DMS 273 (cell line): ENCODE data around the gene LRRC75A.
"Not testable (repeated sequence)": the region's sequence is repeated elsewhere in the genome, so short reads cannot be mapped to it uniquely, and the experiment has no call there.

ENCODE experiments used
- DNase-seq: peaks from one replicate; lab custom pipeline; 2025; ENCODE audit not compliant: unreplicated experiment; lab: John Stamatoyannopoulos, UW

Gene LRRC75A, protein sequence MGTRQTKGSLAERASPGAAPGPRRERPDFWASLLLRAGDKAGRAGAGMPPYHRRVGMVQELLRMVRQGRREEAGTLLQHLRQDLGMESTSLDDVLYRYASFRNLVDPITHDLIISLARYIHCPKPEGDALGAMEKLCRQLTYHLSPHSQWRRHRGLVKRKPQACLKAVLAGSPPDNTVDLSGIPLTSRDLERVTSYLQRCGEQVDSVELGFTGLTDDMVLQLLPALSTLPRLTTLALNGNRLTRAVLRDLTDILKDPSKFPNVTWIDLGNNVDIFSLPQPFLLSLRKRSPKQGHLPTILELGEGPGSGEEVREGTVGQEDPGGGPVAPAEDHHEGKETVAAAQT

DNA sequence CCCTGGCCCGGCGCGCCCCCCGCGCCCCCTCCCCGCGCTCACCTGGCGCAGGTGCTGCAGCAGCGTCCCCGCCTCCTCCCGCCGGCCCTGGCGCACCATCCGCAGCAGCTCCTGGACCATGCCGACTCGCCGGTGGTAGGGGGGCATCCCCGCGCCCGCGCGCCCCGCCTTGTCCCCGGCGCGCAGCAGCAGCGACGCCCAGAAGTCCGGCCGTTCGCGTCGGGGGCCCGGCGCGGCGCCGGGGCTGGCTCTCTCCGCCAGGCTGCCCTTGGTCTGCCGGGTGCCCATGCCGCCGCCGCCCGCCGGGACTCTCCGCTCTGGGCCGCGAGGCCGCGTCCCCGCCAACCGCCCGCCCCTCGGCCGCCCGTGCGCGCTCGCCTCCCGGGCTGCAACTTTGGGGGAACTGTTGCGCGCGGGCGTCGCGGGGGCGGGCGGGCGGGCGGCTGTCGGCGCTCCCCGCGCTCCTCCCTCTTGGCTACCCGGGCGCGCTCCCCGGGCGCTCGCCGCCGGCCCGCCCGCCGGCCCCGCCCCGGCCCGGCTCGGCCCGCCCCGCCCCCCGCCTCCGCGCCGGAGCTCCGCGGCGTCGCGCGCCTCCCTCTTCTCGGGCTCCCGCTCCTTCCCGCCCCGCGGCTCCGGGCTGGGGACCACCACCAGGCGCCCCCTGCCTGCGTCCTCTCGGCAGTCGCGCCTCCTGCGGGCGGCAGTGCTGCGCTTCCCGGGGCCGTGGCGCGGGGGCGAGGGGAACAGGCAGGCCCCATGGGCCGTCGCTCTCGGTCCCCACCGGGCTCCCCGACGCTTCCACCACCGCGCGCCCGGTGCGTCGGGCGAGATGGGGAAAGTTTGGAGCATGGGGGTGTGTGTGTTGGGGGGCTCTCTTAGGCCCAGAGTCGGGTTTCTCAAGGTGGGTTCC is at the start of gene LRRC75A:
Gene LRRC75A (minus strand): TSS at position 491 of the 910 bp plus-strand sequence. CDS start 203 bp downstream, at position 288.
- peak; percentile 66 for DNase-seq

DNA sequence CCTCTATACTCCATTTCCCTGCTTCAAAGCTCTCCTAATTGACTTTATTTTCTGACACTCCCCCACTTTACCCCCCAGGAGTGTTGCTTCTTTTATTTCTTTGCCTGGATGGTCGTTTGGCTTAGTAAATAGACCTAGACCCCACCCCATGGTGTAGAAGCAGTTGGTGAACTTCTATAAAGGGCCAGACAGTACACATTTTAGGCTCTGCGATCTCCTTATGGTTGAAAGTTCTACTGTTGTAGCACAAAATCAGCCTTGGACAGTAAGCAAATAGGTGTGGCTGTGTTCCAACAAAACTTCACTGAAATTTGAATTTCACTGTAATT is 45.1 kb upstream of the LRRC75A start:
- no peak for DNase-seq

DNA sequence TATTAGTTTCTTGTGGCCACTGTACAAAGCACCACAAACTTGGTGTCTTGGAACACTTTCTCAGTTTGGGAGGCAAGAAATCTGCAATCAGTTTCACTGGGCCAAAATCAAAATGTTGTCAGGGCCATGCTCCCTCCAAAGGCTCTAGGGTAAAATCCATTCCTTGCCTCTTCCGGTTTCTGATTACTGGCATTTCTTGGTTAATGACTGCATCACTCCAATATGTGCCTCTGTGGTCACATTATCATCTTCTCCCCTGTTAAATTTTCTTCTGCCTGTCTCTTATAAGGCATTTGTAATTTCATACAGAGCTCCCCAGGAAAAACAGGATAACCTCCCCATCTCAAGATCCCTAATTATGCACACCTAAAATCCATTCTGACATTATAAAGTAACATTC is 42.2 kb upstream of the LRRC75A start:
- DNase-seq, result no peak

GRCh38 chr17:16529906-16530305 is 37.9 kb upstream of the LRRC75A start:
- DNase-seq, result no peak

GRCh38 chr17:16527298-16527697 is 35.3 kb upstream of the LRRC75A start:
- no peak for DNase-seq

- DNase-seq, result not testable (repeated sequence)
Measured at GRCh38 chr17:16525556-16525955, 33.6 kb upstream of the LRRC75A start.

- peak; percentile 84 for DNase-seq
Measured at GRCh38 chr17:16521070-16521727, 29.2 kb upstream of the LRRC75A start.

GRCh38 chr17:16519021-16519420 is 27.0 kb upstream of the LRRC75A start:
- DNase-seq, result no peak

- DNase-seq, result no peak
Measured at GRCh38 chr17:16517477-16517876, 25.5 kb upstream of the LRRC75A start.

- DNase-seq, result peak; percentile 64
Measured at GRCh38 chr17:16516594-16517051, 24.6 kb upstream of the LRRC75A start.

DNA sequence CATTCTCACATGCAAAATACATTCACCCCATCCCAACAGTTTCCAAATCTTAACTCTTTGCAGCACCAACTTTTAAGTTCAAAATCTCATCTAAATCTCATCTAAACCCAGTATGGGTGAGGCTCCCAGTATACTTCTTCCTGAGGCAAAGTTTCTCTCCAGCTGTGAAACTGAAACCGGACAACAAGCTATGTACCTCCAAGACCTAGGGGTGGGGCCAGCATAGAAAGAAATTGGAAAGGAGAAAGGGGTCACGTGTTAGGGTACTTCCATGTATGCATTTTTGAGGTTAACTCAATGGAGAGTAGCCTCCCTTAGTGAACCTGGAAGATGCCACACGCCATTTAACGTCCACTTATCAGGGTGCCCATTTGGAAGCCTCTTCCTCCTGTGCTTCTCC is 23.9 kb upstream of the LRRC75A start:
- no peak for DNase-seq

GRCh38 chr17:16513873-16514272 is 21.9 kb upstream of the LRRC75A start:
- no peak for DNase-seq

DNA sequence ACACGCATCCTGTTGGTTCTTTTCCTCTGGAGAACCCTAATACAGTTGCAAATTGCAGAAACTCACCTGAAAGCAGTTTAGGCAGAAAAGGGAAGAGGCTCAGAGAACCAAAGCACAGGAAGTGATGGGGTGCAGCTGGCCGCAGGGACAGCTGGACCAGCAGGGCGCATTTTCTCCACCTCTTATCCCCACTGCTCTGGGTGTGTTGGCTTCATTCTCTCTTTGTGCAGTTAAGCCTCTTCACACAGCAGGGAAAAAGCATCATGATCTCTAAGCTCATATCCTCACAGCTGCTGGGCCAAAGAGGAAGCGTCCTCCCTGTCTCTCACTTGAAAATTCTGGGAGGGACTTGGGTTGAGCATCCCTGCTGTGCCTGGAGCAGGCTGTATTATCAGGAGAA is 20.0 kb upstream of the LRRC75A start:
- no peak for DNase-seq

DNA sequence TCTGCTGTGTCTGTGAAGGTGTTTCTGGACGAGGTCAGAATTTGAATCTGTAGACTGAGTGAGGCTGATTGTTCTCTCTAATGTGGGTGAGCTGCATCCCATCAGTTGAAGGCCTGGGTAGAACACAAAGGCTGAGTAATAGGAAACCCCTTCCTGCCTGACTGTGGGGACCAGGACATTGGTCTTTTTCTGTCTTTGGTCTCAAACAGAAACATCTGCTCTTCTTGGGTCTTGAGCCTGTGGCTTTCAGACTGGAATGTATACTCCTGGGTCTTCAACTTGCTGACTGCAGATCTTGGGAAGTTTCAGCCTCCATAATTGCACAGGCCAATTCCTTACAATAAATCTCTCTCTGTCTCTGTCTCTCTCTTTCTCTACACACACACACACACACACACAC is 19.6 kb upstream of the LRRC75A start:
- DNase-seq, result no peak

DNA sequence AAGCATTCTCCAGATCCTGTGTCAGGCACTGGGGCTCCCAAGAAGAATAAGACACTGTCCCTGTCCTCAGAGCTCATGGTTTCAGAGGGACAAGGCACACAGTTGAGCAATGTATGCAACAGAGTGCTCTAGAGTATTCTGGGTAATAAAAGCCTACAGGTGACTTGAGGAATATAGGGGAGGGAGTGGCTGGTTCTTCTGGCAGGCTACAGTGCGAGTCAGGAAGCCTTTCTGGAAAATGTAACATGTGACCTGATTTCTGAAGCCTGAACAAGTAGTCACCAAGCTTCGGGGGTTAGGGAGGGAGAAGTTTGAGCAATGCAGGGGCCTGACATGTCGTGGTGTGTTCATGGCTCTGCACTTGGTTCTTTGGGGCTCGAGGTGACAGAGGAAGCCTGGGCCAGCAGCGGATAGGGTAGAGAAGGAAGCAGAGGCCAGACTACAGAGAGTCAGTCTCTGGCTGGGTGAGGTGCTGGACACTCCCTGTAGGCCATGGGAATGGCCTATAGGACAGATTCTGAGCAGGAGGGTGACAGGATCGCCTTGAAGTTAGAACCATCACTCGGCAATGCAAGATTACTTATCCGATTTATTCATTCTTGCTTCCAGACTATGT is 16.0 kb upstream of the LRRC75A start:
- DNase-seq, result no peak

GRCh38 chr17:16506188-16506587 is 14.2 kb upstream of the LRRC75A start:
- DNase-seq, result no peak

DNA sequence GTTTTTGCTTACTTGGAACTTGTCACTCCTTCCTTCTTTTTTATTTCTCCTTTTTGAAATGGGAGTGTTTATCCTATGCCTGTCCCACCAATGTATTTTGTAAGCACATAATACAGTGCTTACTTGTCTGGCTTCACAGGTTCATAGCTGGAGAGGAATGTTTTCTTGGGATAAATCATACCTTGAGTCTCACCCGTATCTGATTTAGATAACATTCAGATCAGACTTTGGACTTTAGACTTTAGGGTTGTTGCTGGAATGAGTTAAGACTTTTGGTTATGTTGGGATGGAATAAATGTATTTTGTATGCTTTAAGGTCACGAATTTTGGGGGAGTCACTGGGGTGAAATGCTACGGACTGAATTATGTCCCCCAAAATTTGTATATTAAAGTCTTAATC is 13.0 kb upstream of the LRRC75A start:
- DNase-seq, result no peak

DNA sequence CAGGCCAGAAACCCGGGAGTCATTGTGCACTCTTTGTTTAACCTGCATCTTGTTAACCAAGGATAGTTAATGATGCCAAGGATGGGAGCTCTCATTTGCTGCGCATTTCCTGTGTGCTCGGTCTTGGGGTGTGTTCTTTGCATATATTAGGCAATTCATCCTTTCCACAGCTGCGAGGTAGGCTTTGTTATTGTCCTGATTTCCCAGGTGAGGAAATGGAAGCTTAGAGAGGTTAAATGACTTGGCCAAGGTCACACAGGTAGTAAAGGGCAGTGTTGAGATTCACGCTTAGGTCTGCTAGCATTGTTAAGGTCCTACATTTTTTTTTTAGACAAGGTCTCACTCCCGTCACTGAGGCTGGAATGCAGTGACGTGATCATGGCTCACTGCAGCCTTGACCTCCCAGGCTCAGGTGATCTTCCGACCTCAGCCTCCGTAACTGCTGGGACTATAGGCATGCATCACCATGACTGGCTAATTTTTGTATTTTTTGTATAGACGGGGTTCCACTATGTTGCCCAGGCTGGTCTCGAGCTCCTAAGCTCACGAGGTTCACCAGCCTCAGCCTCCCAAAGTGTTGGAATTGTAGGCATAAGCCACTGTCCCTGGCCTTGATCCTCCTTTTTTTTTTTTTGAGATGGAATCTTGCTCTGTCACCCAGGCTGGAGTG is 5.0 kb upstream of the LRRC75A start:
- no peak for DNase-seq

- DNase-seq, result no peak
Measured at GRCh38 chr17:16495980-16496819, 4.2 kb upstream of the LRRC75A start.

GRCh38 chr17:16495561-16495960 is 3.6 kb upstream of the LRRC75A start:
- DNase-seq, result no peak
